Vagina (tissue), 2 donors: Measurements from ENCODE around the gene RAET1L.
"Not testable (repeated sequence)": the region's sequence is repeated elsewhere in the genome, so short reads cannot be mapped to it uniquely, and the experiment has no call there.

Source experiments
- POLR2A ChIP-seq, 2 donors: fragments of 450-650 bp; IDR thresholded peaks; one replicate each; pipeline ENCODE4 v1.6.1; 2017; ENCODE audit warnings: antibody characterized with exemption in 2 of 2, mild to moderate bottlenecking in 2 of 2, moderate library complexity in 2 of 2
- TF ChIP-seq, protein P1 (sequence below), 3 experiments: fragments of 450-650 bp in 2 of 3; fragments of 200-600 bp in 1 of 3; sonication (generic) in 1 of 3; IDR thresholded peaks; one replicate each; pipeline ENCODE4 v1.5.1; 2017 to 2019; ENCODE audit warnings: antibody characterized with exemption in 3 of 3, mild to moderate bottlenecking in 2 of 3, moderate library complexity in 2 of 3

DNA sequence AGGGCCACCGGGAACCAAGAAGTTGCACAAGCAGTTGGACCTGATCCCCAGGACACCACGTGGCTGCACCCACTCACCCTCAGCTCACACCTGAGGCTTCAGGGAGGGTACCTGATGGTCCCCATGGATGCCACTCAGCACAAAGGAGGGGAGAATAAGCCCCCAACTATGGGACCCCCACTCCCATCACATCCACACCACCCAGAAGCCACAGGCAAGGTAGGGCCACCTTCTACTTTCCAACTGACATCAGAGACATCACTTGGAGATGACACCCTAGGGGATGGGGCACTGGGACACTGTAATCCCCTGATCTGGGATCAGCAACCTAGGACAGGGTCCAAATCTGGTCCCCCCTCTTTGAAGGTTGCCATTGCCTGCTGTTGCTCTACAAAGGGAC is 1.3 kb downstream of the RAET1L start:
- TF ChIP-seq POLR2A (IDR thresholded peaks at IDR 0.05): not testable (repeated sequence)
- TF ChIP-seq, protein P1, sequence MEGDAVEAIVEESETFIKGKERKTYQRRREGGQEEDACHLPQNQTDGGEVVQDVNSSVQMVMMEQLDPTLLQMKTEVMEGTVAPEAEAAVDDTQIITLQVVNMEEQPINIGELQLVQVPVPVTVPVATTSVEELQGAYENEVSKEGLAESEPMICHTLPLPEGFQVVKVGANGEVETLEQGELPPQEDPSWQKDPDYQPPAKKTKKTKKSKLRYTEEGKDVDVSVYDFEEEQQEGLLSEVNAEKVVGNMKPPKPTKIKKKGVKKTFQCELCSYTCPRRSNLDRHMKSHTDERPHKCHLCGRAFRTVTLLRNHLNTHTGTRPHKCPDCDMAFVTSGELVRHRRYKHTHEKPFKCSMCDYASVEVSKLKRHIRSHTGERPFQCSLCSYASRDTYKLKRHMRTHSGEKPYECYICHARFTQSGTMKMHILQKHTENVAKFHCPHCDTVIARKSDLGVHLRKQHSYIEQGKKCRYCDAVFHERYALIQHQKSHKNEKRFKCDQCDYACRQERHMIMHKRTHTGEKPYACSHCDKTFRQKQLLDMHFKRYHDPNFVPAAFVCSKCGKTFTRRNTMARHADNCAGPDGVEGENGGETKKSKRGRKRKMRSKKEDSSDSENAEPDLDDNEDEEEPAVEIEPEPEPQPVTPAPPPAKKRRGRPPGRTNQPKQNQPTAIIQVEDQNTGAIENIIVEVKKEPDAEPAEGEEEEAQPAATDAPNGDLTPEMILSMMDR (IDR thresholded peaks at IDR 0.05): not testable (repeated sequence)
